K562 (cell line): Measurements from ENCODE around the gene LRRC4B. TPM values are rescaled to one million over a fixed set of nuclear protein-coding genes. Genes with fewer than 3 reads are reported as not detected.

Experiments used
- ATAC-seq: fragments of 200-7000 bp; cut with Tn5 transposase; 3 replicates; pipeline ENCODE4 v1.9.1; 2020; ENCODE audit warnings: moderate library complexity
- BruUV-seq: library from RNA; stranded (reverse); fragments of 400-500 nt; replicated peaks from 2 replicates; lab custom pipeline; 2021; lab: Mats Ljungman, UMichigan
- CTCF ChIA-PET: fragments of 300-600 bp; formaldehyde crosslinking; extraction: SDS; loops from one replicate; lab custom pipeline; 2021; ENCODE audit warnings: low intra/inter-chr PET ratio; lab: Yijun Ruan, JAX
- POLR2A ChIA-PET: fragments of 300-600, 350-650 bp; sonication (Branson Sonifier 250); formaldehyde crosslinking; extraction: SDS; loops from one replicate; lab custom pipeline; 2021; ENCODE audit warnings: antibody characterized with exemption, inconsistent platforms; lab: Yijun Ruan, JAX
- DNase-seq, 4 experiments: peaks; one replicate each; pipeline versions ENCODE4 v3.0.0 to v3.0.0-alpha.2; 2011 to 2018; ENCODE audit warnings: low spot score in 3 of 4, mixed read lengths in 3 of 4; ENCODE audit errors: extremely low read depth in 1 of 4
- FAIRE-seq: peaks from 2 replicates; lab custom pipeline; 2011; peaks lifted over from hg19 to GRCh38; lab: Jason Lieb, UNC
- H2AFZ ChIP-seq: 2 replicates; pipeline ENCODE4 v1.6.0; 2011; ENCODE audit warnings: low read depth, low read length, control low read depth, inconsistent platforms
- H3K27ac ChIP-seq: fragments of 200-600 bp; 3 replicates; pipeline ENCODE4 v1.8.0; 2011; ENCODE audit warnings: low read depth, mild to moderate bottlenecking, control low read depth, inconsistent platforms, low read length, moderate library complexity, mixed read lengths; ENCODE audit errors: extremely low read depth
- H3K27me3 ChIP-seq, 2 experiments: fragments of 300-600 bp in 1 of 2; 2 replicates in 1 of 2; 3 replicates in 1 of 2; pipeline versions ENCODE4 v1.6.0 to v1.8.0; 2011; ENCODE audit warnings: inconsistent platforms in 2 of 2, low read length in 2 of 2, mild to moderate bottlenecking in 1 of 2, mixed read lengths in 1 of 2, moderate library complexity in 1 of 2; ENCODE audit not compliant: control insufficient read depth in 2 of 2, insufficient read depth in 2 of 2
- H3K36me3 ChIP-seq: fragments of 300-600 bp; 3 replicates; pipeline ENCODE4 v1.8.0; 2011; ENCODE audit warnings: mild to moderate bottlenecking, low read length, inconsistent platforms; ENCODE audit not compliant: control insufficient read depth, insufficient read depth
- H3K4me1 ChIP-seq, 2 experiments: fragments of 200-600 bp in 1 of 2; replicated peaks in 1 of 2; 2 replicates in 1 of 2; 3 replicates in 1 of 2; pipeline versions ENCODE4 v1.5.1 to v1.8.0; 2011; ENCODE audit warnings: inconsistent platforms in 2 of 2, low read length in 2 of 2, mild to moderate bottlenecking in 1 of 2, mixed read lengths in 1 of 2, moderate library complexity in 1 of 2; ENCODE audit not compliant: control insufficient read depth in 2 of 2, insufficient read depth in 2 of 2
- H3K4me2 ChIP-seq: 2 replicates; pipeline ENCODE4 v1.6.1; 2011; ENCODE audit warnings: low read length, control low read depth, inconsistent platforms, mixed read lengths; ENCODE audit not compliant: insufficient read depth
- H3K4me3 ChIP-seq: fragments of 200-600 bp; sonication (generic), shearing (Covaris generic); 2 replicates; pipeline ENCODE4 v1.5.1; 2016; ENCODE audit warnings: control low read depth, inconsistent platforms
- H3K79me2 ChIP-seq: fragments of 200-600 bp; 3 replicates; pipeline ENCODE4 v1.8.0; 2011; ENCODE audit warnings: low read length, inconsistent platforms; ENCODE audit not compliant: control insufficient read depth, insufficient read depth
- H3K9ac ChIP-seq, 2 experiments: 2 replicates each; pipeline versions ENCODE4 v1.6.0 to v1.6.1; 2011; ENCODE audit warnings: low read depth in 2 of 2, low read length in 2 of 2, control low read depth in 1 of 2, inconsistent platforms in 1 of 2, mild to moderate bottlenecking in 1 of 2, mixed read lengths in 1 of 2; ENCODE audit not compliant: insufficient read depth in 1 of 2
- H3K9me1 ChIP-seq: one replicate; pipeline ENCODE4 v1.6.0; 2011; ENCODE audit warnings: inconsistent platforms, mild to moderate bottlenecking, low read length, moderate library complexity; ENCODE audit not compliant: control insufficient read depth, insufficient read depth
- H3K9me3 ChIP-seq: replicated peaks from 2 replicates; pipeline ENCODE4 v1.5.1; 2011; ENCODE audit warnings: low read depth, low read length, inconsistent platforms; ENCODE audit not compliant: control insufficient read depth, insufficient read depth
- H4K20me1 ChIP-seq: replicated peaks from 2 replicates; pipeline ENCODE4 v1.6.1; 2011; ENCODE audit warnings: low read length, inconsistent platforms, mixed read lengths; ENCODE audit not compliant: control insufficient read depth, insufficient read depth
- BDP1 ChIP-seq: IDR thresholded peaks from 3 replicates; pipeline ENCODE4 v1.6.1; 2011; ENCODE audit not compliant: insufficient read length, insufficient read depth
- CBFA2T2 ChIP-seq: fragments of 450-650 bp; conservative IDR thresholded peaks from 2 replicates; pipeline ENCODE4 v1.6.1; 2017; ENCODE audit warnings: mild to moderate bottlenecking
- CBFA2T3 ChIP-seq: fragments of 450-650 bp; IDR thresholded peaks from 2 replicates; pipeline ENCODE4 v1.6.1; 2017
- CBFB ChIP-seq: sonication (generic); formaldehyde crosslinking; IDR thresholded peaks from 2 replicates; pipeline ENCODE4 v1.4.0; 2020; ENCODE audit warnings: mild to moderate bottlenecking, missing genetic modification reagents
- HNRNPK ChIP-seq: fragments of 200-400 bp; formaldehyde crosslinking; IDR thresholded peaks from one replicate; pipeline ENCODE4 v1.6.1; 2018; ENCODE audit warnings: mild to moderate bottlenecking, low read depth, low read length; ENCODE audit not compliant: poor library complexity, severe bottlenecking
- HNRNPUL1 ChIP-seq: fragments of 200-400 bp; formaldehyde crosslinking; IDR thresholded peaks from 2 replicates; pipeline ENCODE4 v1.6.1; 2017; ENCODE audit warnings: low read length
- MEF2D ChIP-seq: conservative IDR thresholded peaks from 2 replicates; pipeline ENCODE4 v1.6.1; 2016; ENCODE audit warnings: low read depth, missing genetic modification characterization, missing compliant biosample characterization
- MEIS2 ChIP-seq: fragments of 450-650 bp; IDR thresholded peaks from 2 replicates; pipeline ENCODE4 v1.6.1; 2014; ENCODE audit warnings: mild to moderate bottlenecking; ENCODE audit not compliant: partially characterized antibody
- NCOA6 ChIP-seq: fragments of 450-650 bp; IDR thresholded peaks from 2 replicates; pipeline ENCODE4 v1.6.1; 2017; ENCODE audit warnings: mild to moderate bottlenecking
- NFYB ChIP-seq: IDR thresholded peaks from 2 replicates; pipeline ENCODE4 v1.6.1; 2011; ENCODE audit warnings: mild to moderate bottlenecking, moderate library complexity; ENCODE audit not compliant: insufficient read length; ENCODE audit errors: extremely low read depth
- NR2F6 ChIP-seq: fragments of 450-650 bp; formaldehyde crosslinking; IDR thresholded peaks from 2 replicates; pipeline ENCODE4 v1.4.0; 2020; ENCODE audit warnings: mild to moderate bottlenecking
- NR4A1 ChIP-seq, 2 experiments: fragments of 250-450 bp in 1 of 2; fragments of 450-650 bp in 1 of 2; sonication (Bioruptor Pico) in 1 of 2; IDR thresholded peaks; 2 replicates each; pipeline versions ENCODE4 v1.4.0 to v1.6.1; 2016 to 2020; ENCODE audit warnings: mild to moderate bottlenecking in 2 of 2, missing compliant biosample characterization in 1 of 2, missing genetic modification characterization in 1 of 2, moderate library complexity in 1 of 2
- SETDB1 ChIP-seq: IDR thresholded peaks from one replicate; pipeline ENCODE4 v1.6.1; 2012; ENCODE audit warnings: low read length, control low read depth, inconsistent platforms
- TCF3 ChIP-seq: sonication (generic); formaldehyde crosslinking; IDR thresholded peaks from 2 replicates; pipeline ENCODE4 v1.4.0; 2020; ENCODE audit warnings: mild to moderate bottlenecking, missing genetic modification reagents
- TSC22D4 ChIP-seq: fragments of 450-650 bp; IDR thresholded peaks from 2 replicates; pipeline ENCODE4 v1.6.1; 2016; ENCODE audit warnings: missing genetic modification characterization, missing biosample characterization, control low read depth
- ZFX ChIP-seq: sonication (generic); formaldehyde crosslinking; IDR thresholded peaks from 2 replicates; pipeline ENCODE4 v1.8.0; 2022; ENCODE audit warnings: mild to moderate bottlenecking, missing genetic modification reagents, moderate library complexity
- WGBS: fragments of 100-300 bp; shearing (Covaris generic); methylation state at CpG from one replicate; pipeline ENCODE4 v1.1.6; 2016; ENCODE audit warnings: low coverage, mixed read lengths; ENCODE audit not compliant: insufficient coverage; ENCODE audit errors: missing lambda C conversion rate; 5-methylcytosine and 5-hydroxymethylcytosine counted together
- in situ Hi-C: fragments of 300-500 bp; cut with MboI; formaldehyde crosslinking; loops from 4 replicates; pipeline ENCODE4 v1.15.0; 2018; ENCODE audit warnings: inconsistent platforms, mixed read lengths
- intact Hi-C: fragments of 100-400 bp; cut with micrococcal nuclease; formaldehyde crosslinking; loops from 2 replicates; pipeline ENCODE4 v1.14.2; 2022
- polyA plus RNA-seq, 8 experiments: library from polyadenylated mRNA; depleted of rRNA in 4 of 8; stranded (reverse) in 5 of 8; unstranded in 3 of 8; fragments of >200 nt; fragmentation: Nextera tagmentation in 2 of 8; fragmentation: Illumina TruSeq in 1 of 8; extraction: Ambion mirVana in 2 of 8; extraction: Trizol in 1 of 8; gene quantifications; 2 replicates each; pipeline versions ENCODE4 v1.2.1 to v1.2.3, GENCODE V29; 2011 to 2014; ENCODE audit warnings: inconsistent platforms in 1 of 8, missing spikeins in 1 of 8
- total RNA-seq, 7 experiments: library from RNA; depleted of rRNA in 6 of 7; stranded (reverse); fragments of >200 nt in 6 of 7; fragmentation: Illumina TruSeq in 2 of 7; extraction: Trizol in 2 of 7; gene quantifications; 2 replicates each; pipeline versions ENCODE4 v1.2.1 to v1.2.3, GENCODE V29; 2011 to 2021; ENCODE audit warnings: low replicate concordance in 1 of 7
- TF ChIP-seq, protein P1 (sequence below): fragments of 250-450 bp; sonication (Bioruptor Pico); IDR thresholded peaks from 2 replicates; pipeline ENCODE4 v1.4.0; 2020
- TF ChIP-seq, protein P2 (sequence below): fragments of 450-650 bp; IDR thresholded peaks from one replicate; pipeline ENCODE4 v1.6.1; 2018; ENCODE audit warnings: mild to moderate bottlenecking, moderate library complexity; ENCODE audit not compliant: partially characterized antibody

LRRC4B gene
- total and polyA plus RNA-seq, 9 of the 15 experiments (the other 6 are each of a cell fraction or from before 2014, with no cell fraction given) = 0.18 to 9.6 (median 2.9) TPM; not detected in 2

DNA sequence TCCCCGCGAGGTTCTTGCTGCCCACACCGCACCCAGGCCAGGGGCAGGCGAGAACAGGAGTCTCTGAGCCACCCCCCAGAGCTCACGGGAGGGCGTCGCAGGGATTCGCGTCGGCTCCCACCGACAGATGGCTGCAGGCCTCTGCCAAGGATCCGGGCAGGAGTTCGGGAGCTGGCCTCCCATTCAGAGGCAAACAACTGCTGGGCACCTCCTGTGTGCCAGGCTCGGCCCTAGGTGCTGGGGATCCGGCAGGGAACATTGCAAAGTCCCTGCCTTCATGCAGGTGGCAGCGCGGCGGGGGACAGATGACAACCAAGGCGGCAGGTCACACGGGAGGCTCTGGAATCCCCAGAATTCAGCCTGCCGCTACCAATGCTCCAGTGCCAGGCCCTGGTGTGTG is 25.3 kb downstream of the LRRC4B start:
- no TSS peak for BruUV-seq
- Histone ChIP-seq H2AFZ (no peak overlapping the region), H3K27me3 (peaks cover 0 to 4% of the 10 kb centered on the region in 2 experiments; a peak in 1 of 5 replicates), H4K20me1 (no peaks in the 10 kb centered on the region), H3K4me1 (peaks cover 0 to 13% of the 10 kb centered on the region in 2 experiments; a peak in 2 of 5 replicates), H3K4me3 (no peak overlapping the region), H3K36me3 (no peaks in the 10 kb centered on the region), H3K9ac (no peak overlapping the region), H3K9me3 (no peaks in the 10 kb centered on the region), H3K4me2 (no peak overlapping the region), H3K79me2 (no peaks in the 10 kb centered on the region), H3K9me1 (no peaks in the 10 kb centered on the region), H3K27ac (no peak overlapping the region)
- ChIA-PET CTCF (no interaction called here), POLR2A (interaction anchor here (0.6 kb wide), 1 partner anchor 176 kb away, joined by 3 read pairs; no protein-coding TSS in a partner anchor)
- no peak for DNase-seq
- no peak for ATAC-seq
- WGBS = 77% methylated on average over 18 of the region's 21 CpGs
- intact Hi-C loops = no loop called here
- TF ChIP-seq NR2F6 (CRISPR knock-in tag) = no peak
- TF ChIP-seq, protein P1, sequence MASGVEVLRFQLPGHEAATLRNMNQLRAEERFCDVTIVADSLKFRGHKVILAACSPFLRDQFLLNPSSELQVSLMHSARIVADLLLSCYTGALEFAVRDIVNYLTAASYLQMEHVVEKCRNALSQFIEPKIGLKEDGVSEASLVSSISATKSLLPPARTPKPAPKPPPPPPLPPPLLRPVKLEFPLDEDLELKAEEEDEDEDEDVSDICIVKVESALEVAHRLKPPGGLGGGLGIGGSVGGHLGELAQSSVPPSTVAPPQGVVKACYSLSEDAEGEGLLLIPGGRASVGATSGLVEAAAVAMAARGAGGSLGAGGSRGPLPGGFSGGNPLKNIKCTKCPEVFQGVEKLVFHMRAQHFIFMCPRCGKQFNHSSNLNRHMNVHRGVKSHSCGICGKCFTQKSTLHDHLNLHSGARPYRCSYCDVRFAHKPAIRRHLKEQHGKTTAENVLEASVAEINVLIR = no peak
- TF ChIP-seq, protein P2, sequence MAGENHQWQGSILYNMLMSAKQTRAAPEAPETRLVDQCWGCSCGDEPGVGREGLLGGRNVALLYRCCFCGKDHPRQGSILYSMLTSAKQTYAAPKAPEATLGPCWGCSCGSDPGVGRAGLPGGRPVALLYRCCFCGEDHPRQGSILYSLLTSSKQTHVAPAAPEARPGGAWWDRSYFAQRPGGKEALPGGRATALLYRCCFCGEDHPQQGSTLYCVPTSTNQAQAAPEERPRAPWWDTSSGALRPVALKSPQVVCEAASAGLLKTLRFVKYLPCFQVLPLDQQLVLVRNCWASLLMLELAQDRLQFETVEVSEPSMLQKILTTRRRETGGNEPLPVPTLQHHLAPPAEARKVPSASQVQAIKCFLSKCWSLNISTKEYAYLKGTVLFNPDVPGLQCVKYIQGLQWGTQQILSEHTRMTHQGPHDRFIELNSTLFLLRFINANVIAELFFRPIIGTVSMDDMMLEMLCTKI = no peak
- TF ChIP-seq NFYB = no peak
- no peak for TF ChIP-seq HNRNPK
- TF ChIP-seq CBFB (CRISPR knock-in tag) = no peak
- no peak for TF ChIP-seq CBFA2T2
- no peak for TF ChIP-seq TCF3 (CRISPR knock-in tag)
- no peak for TF ChIP-seq CBFA2T3
- TF ChIP-seq ZFX (CRISPR knock-in tag) = no peak
- no peak for TF ChIP-seq SETDB1
- no peak for TF ChIP-seq BDP1
- TF ChIP-seq NCOA6 = no peak
- TF ChIP-seq NR4A1 (CRISPR knock-in tag; IDR thresholded peaks at IDR 0.05) = no peak
- no peak for TF ChIP-seq NR4A1 (tag; IDR thresholded peaks at IDR 0.05)
- TF ChIP-seq MEF2D = no peak
- TF ChIP-seq HNRNPUL1 = no peak
- no peak for TF ChIP-seq MEIS2
- TF ChIP-seq TSC22D4 (tag) = no peak
- in situ Hi-C loops = no loop called here
- FAIRE-seq = no peak
